Bronchial epithelial cell (primary cell): ENCODE measurements around the gene CHRDL1. TPM values are rescaled to one million over a fixed set of nuclear protein-coding genes. Genes with fewer than 3 reads are reported as not detected.
"Not testable (repeated sequence)": the region's sequence is repeated elsewhere in the genome, so short reads cannot be mapped to it uniquely, and the experiment has no call there.

Experiments used
- DNase-seq: peaks from one replicate; pipeline ENCODE4 v3.0.0-alpha.2; 2010; ENCODE audit warnings: low read depth
- FAIRE-seq: peaks from 2 replicates; lab custom pipeline; 2011; peaks lifted over from hg19 to GRCh38; lab: Jason Lieb, UNC
- H3K27me3 ChIP-seq: 2 replicates; pipeline ENCODE4 v1.5.1; 2011; ENCODE audit warnings: low read length; ENCODE audit not compliant: control insufficient read depth, insufficient read depth
- H3K36me3 ChIP-seq: 2 replicates; pipeline ENCODE4 v1.5.1; 2011; ENCODE audit warnings: low read length; ENCODE audit not compliant: control insufficient read depth, insufficient read depth
- H3K4me3 ChIP-seq: 2 replicates; pipeline ENCODE4 v1.5.1; 2011; ENCODE audit warnings: mild to moderate bottlenecking, low read depth, low read length, control low read depth
- CTCF ChIP-seq: IDR thresholded peaks from 2 replicates; pipeline ENCODE4 v1.5.1; 2011; ENCODE audit warnings: mild to moderate bottlenecking, moderate library complexity, low read length, control low read depth, inconsistent platforms; ENCODE audit not compliant: insufficient read depth, severe bottlenecking
- total RNA-seq: library from RNA; depleted of rRNA; stranded (reverse); fragments of >200 nt; gene quantifications from 2 replicates; pipeline ENCODE4 v1.2.1, GENCODE V29; 2014

The CHRDL1 gene
- total RNA-seq, 1 donor from 2014 or later: not detected

DNA sequence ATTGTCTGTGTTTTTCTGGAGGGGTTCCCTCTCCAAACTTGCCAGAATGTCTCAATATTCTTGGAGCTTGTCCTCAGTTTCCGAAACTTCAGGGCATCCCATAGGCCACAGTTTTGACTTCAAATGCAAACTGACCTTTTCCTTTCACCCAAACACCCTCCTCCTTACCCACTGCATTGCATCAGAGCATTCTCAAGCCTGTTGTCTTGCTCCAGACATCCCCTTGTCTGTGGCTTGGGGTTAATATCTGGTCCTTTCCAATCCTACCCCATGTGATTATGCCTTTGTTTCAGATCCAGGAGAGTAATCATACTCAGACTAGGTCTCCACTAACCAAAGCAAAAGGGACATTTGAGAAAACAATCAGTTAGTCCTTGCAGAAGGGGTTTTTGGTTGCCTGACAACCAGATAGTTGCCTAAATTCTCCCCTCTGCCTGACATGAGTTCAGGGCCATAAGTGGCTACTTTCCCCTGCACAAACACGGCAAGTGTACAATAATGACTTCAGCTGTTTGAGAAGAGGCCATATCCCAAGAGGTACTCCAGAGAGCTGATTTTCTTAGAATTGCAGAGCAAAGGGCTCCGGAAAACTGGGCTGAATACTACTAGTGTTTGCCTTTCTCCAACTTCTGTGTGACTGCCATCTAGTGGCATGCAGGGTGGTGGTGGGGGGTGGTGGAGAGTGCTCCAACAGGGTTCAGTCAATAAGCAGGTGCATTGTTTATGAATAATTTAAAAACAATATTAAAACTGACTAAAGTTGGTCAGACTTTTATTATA lies 130.2 kb downstream of the CHRDL1 start:
- DNase-seq (peak; percentile 8), FAIRE-seq (peak; percentile 64)
- Histone ChIP-seq H3K4me3 (no peak overlapping the region), H3K27me3 (no peaks in the 10 kb centered on the region), H3K36me3 (no peaks in the 10 kb centered on the region)
- TF ChIP-seq CTCF: no peak

- Histone ChIP-seq H3K4me3 (no peak overlapping the region), H3K36me3 (no peaks in the 10 kb centered on the region), H3K27me3 (no peaks in the 10 kb centered on the region)
- FAIRE-seq (no peak), DNase-seq (no peak)
- TF ChIP-seq CTCF: no peak
Observed at GRCh38 chrX:110657073-110657472, 138.5 kb downstream of the CHRDL1 start.

GRCh38 chrX:110654280-110654679 lies 141.3 kb downstream of the CHRDL1 start:
- not testable (repeated sequence) for H3K27me3 ChIP-seq, H3K36me3 ChIP-seq, H3K4me3 ChIP-seq, FAIRE-seq, DNase-seq

DNA sequence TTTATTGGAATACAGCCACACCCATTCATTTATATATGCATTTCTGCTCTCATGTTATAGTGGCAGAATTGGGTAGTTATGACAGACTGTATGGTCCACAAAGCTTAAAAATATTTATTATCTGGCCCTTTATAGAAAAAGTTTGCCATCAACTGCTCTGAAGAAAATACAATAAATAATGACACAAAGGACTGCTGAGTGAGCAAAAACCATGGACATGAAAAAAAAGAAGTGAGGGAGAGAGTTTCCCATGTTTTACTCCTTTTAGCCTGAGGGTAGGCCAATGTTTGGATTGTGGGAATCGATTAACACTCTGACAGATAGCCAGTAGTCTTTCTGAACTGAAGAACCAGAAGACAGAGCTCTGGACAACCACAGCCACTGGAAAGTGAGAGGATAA lies 149.2 kb downstream of the CHRDL1 start:
- Histone ChIP-seq H3K27me3 (no peaks in the 10 kb centered on the region), H3K36me3 (no peaks in the 10 kb centered on the region), H3K4me3 (no peak overlapping the region)
- FAIRE-seq: no peak
- TF ChIP-seq CTCF: no peak
- DNase-seq: no peak
